Endometrial microvascular endothelial cells (primary cell): Measurements from ENCODE around the gene RNF152. TPM values are rescaled to one million over a fixed set of nuclear protein-coding genes. Genes with fewer than 3 reads are reported as not detected.

Source experiments
- in situ Hi-C: cut with HindIII; loops from 2 replicates; pipeline ENCODE4 v1.10.0; 2017; ENCODE audit warnings: low sequenced_read_pairs, low pct_unique_long_range_greater_than_20kb; ENCODE audit errors: inconsistent ontology term
- total RNA-seq: library from RNA; depleted of rRNA; stranded (reverse); fragments of >200 nt; gene quantifications from one replicate; pipeline ENCODE4 v1.2.3, GENCODE V29; 2015; ENCODE audit errors: inconsistent ontology term

RNF152 gene
- total RNA-seq, 1 donor from 2014 or later, result 17.1 TPM

DNA sequence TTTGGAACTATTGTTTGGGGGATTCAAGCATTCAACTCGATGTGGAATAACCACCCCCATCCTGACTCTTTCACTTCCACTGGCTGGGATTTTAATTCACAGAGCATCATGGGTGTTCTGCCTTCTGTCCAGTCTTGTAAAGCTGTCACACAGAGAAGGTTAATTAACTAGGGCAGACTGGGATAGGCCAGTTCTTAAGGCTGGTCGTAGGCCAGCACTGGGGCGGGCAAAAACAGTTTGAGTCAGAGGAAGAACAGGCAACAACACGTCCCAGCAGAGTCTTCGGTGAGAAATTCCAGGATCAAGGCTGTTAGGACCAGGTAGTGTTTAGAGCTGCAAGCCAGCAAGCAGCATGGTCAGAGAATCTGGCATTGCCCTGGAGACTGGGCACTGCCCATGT is 4.0 kb upstream of the RNF152 start:
- in situ Hi-C loops, result no loop called here

GRCh38 chr18:61896118-61896517 is 3.3 kb upstream of the RNF152 start:
- in situ Hi-C loops, result no loop called here

GRCh38 chr18:61894751-61895524 is 2.1 kb upstream of the RNF152 start:
- in situ Hi-C loops, result no loop called here

DNA sequence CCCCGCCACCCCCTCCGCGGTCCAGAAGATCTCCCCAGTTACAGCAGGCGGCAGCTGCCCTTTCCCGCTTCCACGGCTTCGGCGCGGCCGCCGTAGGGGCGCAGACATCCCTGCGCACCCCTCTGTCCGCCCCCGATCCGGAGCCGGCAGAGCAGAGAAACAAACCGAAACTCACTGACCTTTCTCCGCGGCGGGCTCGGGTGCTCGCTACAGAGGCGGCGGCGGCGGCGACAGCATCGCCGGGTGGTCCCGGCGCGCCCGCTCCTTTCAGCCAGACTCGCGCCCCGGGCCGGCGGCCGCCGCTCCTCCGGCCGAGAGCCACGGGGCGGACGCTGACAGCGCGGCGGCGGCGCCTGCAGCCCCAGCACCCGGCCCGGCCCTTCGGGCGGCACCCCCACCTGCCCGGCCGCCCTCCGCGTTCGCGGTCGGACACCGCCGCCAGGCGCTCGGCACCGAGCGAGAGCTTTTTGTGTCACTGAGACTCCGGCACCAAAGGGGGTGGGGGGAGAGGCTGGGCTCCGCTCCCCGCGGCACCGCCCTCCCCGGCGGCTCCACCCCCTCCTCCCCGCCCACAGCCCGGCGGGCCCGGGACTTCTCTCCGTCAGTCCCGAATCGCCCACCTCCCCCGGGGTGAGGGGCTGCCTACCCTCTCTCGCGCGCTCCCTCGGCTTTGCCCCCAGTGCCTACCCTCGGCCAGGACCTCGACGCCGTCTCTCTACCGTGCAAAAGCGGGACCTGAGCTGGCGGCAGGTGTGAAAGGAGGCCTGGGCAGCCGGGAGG is 1.4 kb upstream of the RNF152 start:
- in situ Hi-C loops, result no loop called here

DNA sequence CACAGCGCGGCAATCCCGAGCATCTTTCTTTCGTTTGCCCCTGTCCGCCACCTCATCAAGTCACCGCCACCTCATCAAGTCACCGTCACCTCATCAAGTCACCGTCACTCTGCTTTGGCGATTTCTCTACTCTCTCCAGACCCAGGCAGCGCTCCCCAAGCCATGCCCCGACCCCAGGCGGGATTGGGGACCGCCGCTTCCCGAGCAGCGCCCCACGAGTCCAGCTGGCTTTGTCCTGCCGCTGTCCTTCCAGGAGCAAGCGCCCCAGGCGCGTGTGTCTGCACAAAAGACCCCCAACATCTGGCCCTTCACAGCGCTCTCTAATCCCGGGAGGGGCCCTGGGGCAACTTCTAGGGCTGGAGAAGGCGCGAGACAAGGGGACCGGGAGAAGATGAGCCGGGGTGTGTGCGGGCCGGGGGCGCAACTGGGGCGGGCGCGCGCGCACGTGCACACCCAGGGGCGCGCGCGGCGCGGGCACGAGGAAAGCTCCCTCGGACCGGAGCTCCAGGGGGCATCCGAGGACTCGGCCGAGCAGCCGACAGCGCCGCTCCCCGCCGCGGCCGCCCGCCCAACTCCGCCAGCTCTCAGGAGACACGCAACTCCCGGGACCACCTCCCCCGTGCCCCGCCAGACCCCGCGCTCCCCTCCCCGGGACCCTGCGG is 633 bp upstream of the RNF152 start:
- in situ Hi-C loops, result no loop called here

DNA sequence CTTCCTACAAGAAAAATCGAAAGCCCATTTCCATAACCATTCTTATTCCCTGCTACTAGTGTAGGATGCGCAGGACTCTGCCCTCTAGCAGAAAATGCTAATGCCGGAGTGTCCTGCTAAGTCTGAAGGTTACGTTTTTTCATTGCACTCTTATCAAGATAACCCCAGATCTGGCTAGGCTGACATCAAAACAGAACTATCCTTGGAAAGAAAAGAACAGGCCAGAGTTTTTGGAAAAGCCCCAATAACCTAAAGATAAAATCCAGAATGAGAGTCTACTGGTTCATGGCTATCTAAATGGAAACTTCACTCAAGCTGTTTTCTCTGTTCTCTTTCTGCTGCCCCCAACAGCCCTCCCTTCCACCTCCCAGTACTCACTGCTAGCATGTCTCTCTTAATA is 913 bp downstream of the RNF152 start:
- in situ Hi-C loops, result no loop called here

GRCh38 chr18:61891271-61891670 is 1.5 kb downstream of the RNF152 start:
- in situ Hi-C loops, result no loop called here

DNA sequence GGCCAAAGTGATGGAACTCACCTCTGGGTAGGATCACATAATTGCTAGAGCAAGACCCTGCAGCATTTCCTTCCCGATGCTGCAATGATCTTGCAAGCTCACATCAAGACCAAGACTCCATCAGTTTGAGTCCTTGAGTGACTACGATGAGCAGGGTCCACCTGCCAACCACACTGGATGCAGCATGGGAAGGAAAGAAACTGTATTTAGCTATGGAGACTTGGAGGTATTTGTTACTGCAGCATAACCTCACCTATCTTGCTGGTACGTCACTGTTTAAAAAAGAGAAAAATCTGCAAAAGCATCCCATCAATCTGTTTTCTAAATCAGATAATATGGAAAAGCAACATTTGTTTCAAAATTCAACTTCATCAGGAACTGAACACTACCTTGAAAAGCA is 2.5 kb downstream of the RNF152 start:
- in situ Hi-C loops, result no loop called here

GRCh38 chr18:61889541-61889940 is 3.3 kb downstream of the RNF152 start:
- in situ Hi-C loops, result no loop called here

DNA sequence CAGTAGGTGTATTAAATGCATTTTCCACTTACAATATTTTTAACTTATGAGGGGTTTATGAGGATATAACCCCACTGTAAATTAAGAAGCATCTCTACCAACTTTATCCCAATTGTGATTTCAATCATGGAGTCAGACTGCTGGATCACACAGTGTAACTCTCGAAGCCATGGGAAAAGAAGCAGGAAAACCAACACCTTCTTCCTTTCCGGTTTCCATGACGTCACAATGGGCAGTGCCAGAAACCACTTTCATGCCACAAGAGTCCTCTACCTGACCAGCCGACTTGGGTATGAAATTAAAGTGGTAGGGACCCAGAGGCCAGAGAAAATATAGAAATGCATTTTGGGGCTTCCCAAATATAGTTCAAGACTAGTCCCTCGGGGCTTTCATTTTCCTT is 4.2 kb downstream of the RNF152 start:
- in situ Hi-C loops, result no loop called here

DNA sequence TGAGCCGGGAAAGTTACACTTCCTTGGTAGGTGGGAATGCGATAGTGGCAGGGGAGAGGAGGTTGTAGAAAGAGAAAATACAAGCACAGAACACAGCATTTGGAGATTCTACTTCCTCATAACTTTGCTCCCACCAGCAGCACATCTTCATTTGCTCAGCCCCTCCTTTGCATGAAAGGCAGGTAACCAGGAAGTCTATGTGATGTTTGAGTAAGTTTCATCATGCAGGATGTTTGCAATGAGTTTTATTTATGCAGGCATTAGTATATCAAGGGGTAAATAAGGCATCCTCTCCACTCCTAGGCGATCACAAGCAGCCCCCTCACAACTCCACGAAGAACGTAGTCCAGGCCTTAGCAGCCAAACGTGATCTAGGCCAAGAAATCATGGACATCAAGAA is 5.0 kb downstream of the RNF152 start:
- in situ Hi-C loops, result no loop called here

- in situ Hi-C loops, result no loop called here
Measured at GRCh38 chr18:61883547-61883946, 9.3 kb downstream of the RNF152 start.

- in situ Hi-C loops, result no loop called here
Measured at GRCh38 chr18:61882296-61883004, 10.4 kb downstream of the RNF152 start.

GRCh38 chr18:61876899-61877298 is 15.9 kb downstream of the RNF152 start:
- in situ Hi-C loops, result no loop called here

DNA sequence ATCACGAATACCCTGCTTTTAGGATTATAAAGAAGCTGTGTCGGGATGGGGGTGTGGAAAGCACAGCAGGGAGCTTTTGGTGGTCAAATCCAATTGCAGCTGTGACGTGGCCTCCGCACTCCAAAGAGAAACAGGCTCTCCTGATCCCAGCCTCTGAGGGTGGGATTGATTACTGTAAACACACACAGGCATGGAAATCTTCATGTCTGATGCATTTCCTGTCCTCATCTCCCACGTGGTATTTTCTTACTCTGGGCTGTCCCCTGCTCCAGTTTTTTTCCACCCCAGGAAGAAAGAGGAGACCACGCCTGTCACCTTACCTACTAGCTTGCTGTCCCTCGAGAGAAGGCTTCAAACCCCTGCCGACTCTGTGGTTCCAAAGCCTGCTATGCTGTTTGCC is 22.7 kb downstream of the RNF152 start:
- in situ Hi-C loops, result no loop called here

- in situ Hi-C loops, result no loop called here
Measured at GRCh38 chr18:61869636-61870035, 23.2 kb downstream of the RNF152 start.

DNA sequence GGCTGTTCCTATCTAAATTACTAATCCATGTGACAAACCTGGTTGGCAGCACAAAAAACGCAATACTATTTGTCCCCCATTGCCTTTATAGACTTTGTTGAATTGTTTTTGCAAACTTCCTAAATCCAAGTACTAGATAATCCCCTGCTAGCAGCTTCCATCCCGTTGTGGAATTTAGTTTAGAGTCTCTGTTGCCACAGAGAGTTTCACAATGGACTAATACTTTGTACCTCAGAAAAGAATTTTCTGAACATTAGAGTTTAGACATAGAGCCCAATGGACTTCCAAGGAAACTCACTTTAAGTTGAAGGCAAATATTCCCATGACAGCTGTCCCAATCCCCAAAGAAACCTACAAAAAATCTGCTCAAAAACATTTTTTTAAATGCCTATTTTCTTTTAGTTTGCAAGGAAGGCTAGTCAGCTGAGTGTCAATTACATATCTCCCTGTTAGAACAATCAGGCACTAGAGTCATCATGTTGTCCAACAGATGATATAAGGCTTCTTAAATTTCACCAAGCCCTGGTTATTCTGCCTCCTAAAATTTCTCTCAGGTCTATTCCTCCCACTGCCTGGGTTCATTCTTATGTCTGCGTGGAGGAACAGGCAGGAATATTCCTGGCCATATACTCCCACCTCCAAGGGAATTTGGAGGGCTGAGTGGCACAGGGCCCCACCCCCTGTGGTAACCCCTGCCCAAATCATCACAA is 27.2 kb downstream of the RNF152 start:
- in situ Hi-C loops, result no loop called here

DNA sequence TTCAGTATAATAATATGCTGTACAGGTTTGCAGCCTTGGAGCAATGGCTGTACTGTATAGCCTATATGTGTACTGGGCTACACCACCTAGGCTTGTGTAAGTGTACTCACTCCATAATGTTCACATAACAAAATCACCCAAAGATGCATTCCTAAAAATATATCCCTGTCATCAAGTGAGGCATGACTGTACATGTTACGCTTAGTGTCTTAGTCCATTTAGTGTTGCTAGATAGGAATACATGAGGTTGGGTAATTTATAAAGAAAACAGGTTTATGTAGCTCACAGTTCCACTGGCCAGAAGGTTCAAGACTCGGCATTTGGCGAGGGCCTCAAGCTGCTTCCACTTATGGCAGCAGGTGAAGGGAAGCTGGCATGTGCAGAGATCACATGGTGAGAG is 31.4 kb downstream of the RNF152 start:
- in situ Hi-C loops, result no loop called here

DNA sequence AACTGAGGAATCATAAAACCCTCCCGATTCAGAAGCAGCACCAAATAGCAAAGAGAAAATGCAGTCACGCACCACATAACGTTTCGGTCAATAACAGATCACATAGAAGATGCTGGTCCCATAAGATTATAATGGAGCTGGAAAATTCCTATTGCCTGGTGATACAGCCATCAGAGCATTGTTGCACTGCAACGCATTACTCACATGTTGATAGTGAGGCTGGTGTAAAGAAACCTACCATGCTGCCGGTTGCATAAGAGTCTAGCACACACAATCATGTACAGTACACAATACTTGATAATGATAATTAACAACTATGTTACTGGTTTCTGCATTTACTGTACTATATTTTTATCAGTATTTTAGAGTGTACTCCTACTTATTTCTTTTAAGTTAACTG is 32.5 kb downstream of the RNF152 start:
- in situ Hi-C loops, result no loop called here
